Astrocyte (in vitro differentiated cells and primary cell): ENCODE measurements around the gene NUBP2. TPM values are rescaled to one million over a fixed set of nuclear protein-coding genes. Genes with fewer than 3 reads are reported as not detected.

Source experiments
- DNase-seq: peaks from one replicate; pipeline ENCODE4 v3.0.0-alpha.2; 2010; ENCODE audit warnings: low read depth
- FAIRE-seq: peaks from 2 replicates; lab custom pipeline; 2011; peaks lifted over from hg19 to GRCh38; lab: Jason Lieb, UNC
- H2AFZ ChIP-seq: 2 replicates; pipeline ENCODE4 v1.6.0; 2012; ENCODE audit warnings: low read depth, low read length, inconsistent platforms
- H3K27ac ChIP-seq: 2 replicates; pipeline ENCODE4 v1.5.1; 2011; ENCODE audit warnings: low read depth, low read length, inconsistent platforms
- H3K27me3 ChIP-seq: 2 replicates; pipeline ENCODE4 v1.6.0; 2011; ENCODE audit warnings: low read length, inconsistent platforms; ENCODE audit not compliant: insufficient read depth
- H3K36me3 ChIP-seq: 2 replicates; pipeline ENCODE4 v1.5.1; 2011; ENCODE audit warnings: low read length, inconsistent platforms; ENCODE audit not compliant: insufficient read depth
- H3K4me1 ChIP-seq: 2 replicates; pipeline ENCODE4 v1.5.1; 2011; ENCODE audit warnings: low read length, inconsistent platforms; ENCODE audit not compliant: insufficient read depth
- H3K4me2 ChIP-seq: 2 replicates; pipeline ENCODE4 v1.6.0; 2012; ENCODE audit warnings: low read length, inconsistent platforms
- H3K4me3 ChIP-seq: 2 replicates; pipeline ENCODE4 v1.5.1; 2011; ENCODE audit warnings: low read depth, mild to moderate bottlenecking, low read length, inconsistent platforms; ENCODE audit not compliant: insufficient read depth
- H3K79me2 ChIP-seq: 2 replicates; pipeline ENCODE4 v1.6.0; 2012; ENCODE audit warnings: mild to moderate bottlenecking, low read length, inconsistent platforms; ENCODE audit not compliant: insufficient read depth
- H3K9ac ChIP-seq: 2 replicates; pipeline ENCODE4 v1.6.0; 2012; ENCODE audit warnings: mild to moderate bottlenecking, low read length, inconsistent platforms
- H3K9me3 ChIP-seq: 2 replicates; pipeline ENCODE4 v1.5.1; 2012; ENCODE audit warnings: low read depth, mild to moderate bottlenecking, low read length, inconsistent platforms; ENCODE audit not compliant: insufficient read depth
- H4K20me1 ChIP-seq: 2 replicates; pipeline ENCODE4 v1.6.0; 2012; ENCODE audit warnings: low read length, inconsistent platforms; ENCODE audit not compliant: insufficient read depth
- H3K27ac Mint-ChIP-seq: one replicate; pipeline ENCODE4 v1.8.0; 2021; ENCODE audit warnings: mild to moderate bottlenecking, mixed read lengths; ENCODE audit not compliant: unreplicated experiment
- H3K27me3 Mint-ChIP-seq: one replicate; pipeline ENCODE4 v1.8.0; 2021; ENCODE audit warnings: low read depth, mixed read lengths; ENCODE audit not compliant: unreplicated experiment
- H3K36me3 Mint-ChIP-seq: one replicate; pipeline ENCODE4 v1.8.0; 2021; ENCODE audit warnings: low read depth, mixed read lengths; ENCODE audit not compliant: unreplicated experiment
- H3K4me1 Mint-ChIP-seq: one replicate; pipeline ENCODE4 v1.8.0; 2021; ENCODE audit warnings: low read depth, mixed read lengths; ENCODE audit not compliant: unreplicated experiment
- H3K4me3 Mint-ChIP-seq: one replicate; pipeline ENCODE4 v1.8.0; 2021; ENCODE audit warnings: mild to moderate bottlenecking, moderate library complexity, mixed read lengths; ENCODE audit not compliant: unreplicated experiment
- H3K9me3 Mint-ChIP-seq: one replicate; pipeline ENCODE4 v1.8.0; 2021; ENCODE audit warnings: mild to moderate bottlenecking, mixed read lengths; ENCODE audit not compliant: unreplicated experiment
- CTCF ChIP-seq: IDR thresholded peaks from 2 replicates; pipeline ENCODE4 v1.5.1; 2011; ENCODE audit warnings: low read depth, mild to moderate bottlenecking, inconsistent platforms, low read length, moderate library complexity; ENCODE audit not compliant: insufficient read depth
- EZH2 ChIP-seq: IDR thresholded peaks from 2 replicates; pipeline ENCODE4 v1.6.1; 2012; ENCODE audit warnings: mild to moderate bottlenecking, low read length, inconsistent platforms; ENCODE audit not compliant: insufficient read depth
- total RNA-seq: library from RNA; stranded (reverse); gene quantifications from 2 replicates; pipeline ENCODE4 v1.2.1, GENCODE V29; 2021

NUBP2 gene
- total RNA-seq, 1 donor from 2014 or later, result 41.4 TPM

- Histone ChIP-seq H3K4me3 (no peak overlapping the region), H3K36me3 (peaks cover 2% of the 10 kb centered on the region), H3K4me2 (no peak overlapping the region), H3K4me1 (no peaks in the 10 kb centered on the region), H3K79me2 (no peaks in the 10 kb centered on the region), H3K9ac (no peak overlapping the region), H2AFZ (no peak overlapping the region), H4K20me1 (peaks cover 20% of the 10 kb centered on the region), H3K27me3 (no peaks in the 10 kb centered on the region), H3K9me3 (no peaks in the 10 kb centered on the region), H3K27ac (no peak overlapping the region)
- H3K36me3 Mint-ChIP-seq, result peaks cover 12% of the 10 kb centered on the region
- H3K27ac Mint-ChIP-seq, result no peak overlapping the region
- no peak overlapping the region for H3K4me3 Mint-ChIP-seq
- DNase-seq (no peak), FAIRE-seq (no peak)
- peaks cover 8% of the 10 kb centered on the region for H3K4me1 Mint-ChIP-seq
- H3K27me3 Mint-ChIP-seq, result no peaks in the 10 kb centered on the region
- TF ChIP-seq CTCF (no peak), EZH2 (no peak)
- H3K9me3 Mint-ChIP-seq, result no peaks in the 10 kb centered on the region
These were observed 23.2 kb upstream of the NUBP2 start for GRCh38 chr16:1759511-1759910.

- no peak overlapping the region for H3K27ac Mint-ChIP-seq
These were observed 21.8 kb upstream of the NUBP2 start for GRCh38 chr16:1760911-1761310.

More at GRCh38 chr16:1760911-1761310, 21.8 kb upstream of the NUBP2 start:
- Histone ChIP-seq H3K4me3 (no peak overlapping the region), H3K4me2 (no peak overlapping the region), H3K9me3 (no peaks in the 10 kb centered on the region), H3K27me3 (no peaks in the 10 kb centered on the region), H3K4me1 (no peaks in the 10 kb centered on the region), H3K79me2 (no peaks in the 10 kb centered on the region), H2AFZ (no peak overlapping the region), H3K27ac (no peak overlapping the region), H3K36me3 (peaks cover 2% of the 10 kb centered on the region), H3K9ac (no peak overlapping the region), H4K20me1 (peaks cover 15% of the 10 kb centered on the region)
- DNase-seq (no peak), FAIRE-seq (no peak)
- Mint-ChIP-seq H3K4me1 (no peaks in the 10 kb centered on the region), H3K9me3 (no peaks in the 10 kb centered on the region), H3K4me3 (no peak overlapping the region), H3K36me3 (peaks cover 7% of the 10 kb centered on the region), H3K27me3 (no peaks in the 10 kb centered on the region)
- no peak for TF ChIP-seq EZH2
- no peak for TF ChIP-seq CTCF
